SU-DHL-6 (cell line): ENCODE measurements around the gene KDM2B.

ENCODE experiments used
- H2AFZ ChIP-seq: fragments of 200-600 bp; sonication (generic); 2 replicates; pipeline ENCODE4 v1.6.1; 2014; ENCODE audit warnings: low read depth, mild to moderate bottlenecking, moderate library complexity, mixed read lengths, antibody characterized with exemption, low read length; ENCODE audit not compliant: severe bottlenecking
- H3F3A ChIP-seq: fragments of 200-600 bp; shearing (Covaris generic); 2 replicates; pipeline ENCODE4 v1.6.0; 2016; ENCODE audit warnings: antibody characterized with exemption, mild to moderate bottlenecking; ENCODE audit not compliant: insufficient read depth
- H3K27ac ChIP-seq: fragments of 200-600 bp; sonication (generic); 2 replicates; pipeline ENCODE4 v1.5.1; 2016; ENCODE audit warnings: low read depth, mild to moderate bottlenecking, low read length, moderate library complexity, mixed read lengths
- H3K27me3 ChIP-seq: fragments of 200-600 bp; sonication (generic), shearing (Covaris generic); 2 replicates; pipeline ENCODE4 v1.6.0; 2014; ENCODE audit warnings: mild to moderate bottlenecking, low read length
- H3K36me3 ChIP-seq: fragments of 200-600 bp; sonication (generic); 2 replicates; pipeline ENCODE4 v1.6.1; 2014; ENCODE audit warnings: mild to moderate bottlenecking, low read length, mixed read lengths
- H3K4me2 ChIP-seq: fragments of 300-600, 200-600 bp; shearing (Covaris generic), sonication (generic); 2 replicates; pipeline ENCODE4 v1.6.0; 2014; ENCODE audit warnings: low read length, low read depth, mild to moderate bottlenecking; ENCODE audit not compliant: poor library complexity, severe bottlenecking
- H3K4me3 ChIP-seq: fragments of 200-600 bp; sonication (generic); 2 replicates; pipeline ENCODE4 v1.5.1; 2014; ENCODE audit warnings: antibody characterized with exemption, low read length, mild to moderate bottlenecking, mixed read lengths; ENCODE audit not compliant: insufficient read depth, poor library complexity, severe bottlenecking
- H3K79me2 ChIP-seq: fragments of 200-600 bp; sonication (generic); 2 replicates; pipeline ENCODE4 v1.6.1; 2014; ENCODE audit warnings: mild to moderate bottlenecking, low read length, moderate library complexity; ENCODE audit not compliant: insufficient read depth
- H3K9ac ChIP-seq: fragments of 200-600 bp; sonication (generic); 2 replicates; pipeline ENCODE4 v1.7.0; 2014; ENCODE audit warnings: mild to moderate bottlenecking, low read length
- H3K9me2 ChIP-seq: fragments of 200-600 bp; sonication (generic); replicated peaks from 2 replicates; pipeline ENCODE4 v1.6.1; 2014; ENCODE audit warnings: low read length; ENCODE audit not compliant: insufficient read depth
- H3K9me3 ChIP-seq: fragments of 200-600 bp; sonication (generic); 2 replicates; pipeline ENCODE4 v1.6.1; 2014; ENCODE audit warnings: low read length, mixed read lengths; ENCODE audit not compliant: insufficient read depth
- H4K20me1 ChIP-seq: fragments of 200-600 bp; sonication (generic); 2 replicates; pipeline ENCODE4 v1.6.1; 2014; ENCODE audit warnings: low read depth, mild to moderate bottlenecking, antibody characterized with exemption, low read length, moderate library complexity, mixed read lengths
- CTCF ChIP-seq: fragments of 200-600 bp; sonication (generic); IDR thresholded peaks from one replicate; pipeline ENCODE4 v1.5.1; 2017; ENCODE audit warnings: antibody characterized with exemption, mild to moderate bottlenecking, low read length, moderate library complexity; ENCODE audit not compliant: insufficient read depth, poor library complexity, severe bottlenecking
- EZH2phosphoT487 ChIP-seq: fragments of 200-600 bp; sonication (generic), shearing (Covaris generic); conservative IDR thresholded peaks from 2 replicates; pipeline ENCODE4 v1.6.1; 2018; ENCODE audit warnings: mild to moderate bottlenecking, antibody characterized with exemption, low read length, moderate library complexity, mixed read lengths

KDM2B gene

GRCh38 chr12:121423682-121424623 lies 156.9 kb downstream of the KDM2B start:
- Histone ChIP-seq H2AFZ (no peak overlapping the region), H3K9me3 (no peaks in the 10 kb centered on the region), H3K27ac (peak overlapping the region; percentile 98), H3K36me3 (peaks cover 41% of the 10 kb centered on the region), H3K9ac (no peak overlapping the region), H3K4me2 (no peak overlapping the region), H3K27me3 (no peaks in the 10 kb centered on the region), H3K9me2 (no peaks in the 10 kb centered on the region), H4K20me1 (no peaks in the 10 kb centered on the region), H3F3A (peaks cover 50% of the 10 kb centered on the region), H3K4me3 (no peak overlapping the region), H3K79me2 (peaks cover 7% of the 10 kb centered on the region; the same call in 1 of the 2 replicates)
- TF ChIP-seq CTCF (no peak), EZH2phosphoT487 (no peak)

GRCh38 chr12:121423253-121423652 lies 157.6 kb downstream of the KDM2B start:
- no peak overlapping the region for H2AFZ ChIP-seq
- H3K4me2 ChIP-seq = no peak overlapping the region
- TF ChIP-seq CTCF (no peak), EZH2phosphoT487 (no peak)
- no peaks in the 10 kb centered on the region for H3K9me2 ChIP-seq
- H3F3A ChIP-seq = peaks cover 43% of the 10 kb centered on the region
- H4K20me1 ChIP-seq = no peaks in the 10 kb centered on the region
- peaks cover 13% of the 10 kb centered on the region; the same call in 1 of the 2 replicates for H3K79me2 ChIP-seq
- H3K27me3 ChIP-seq = no peaks in the 10 kb centered on the region
- no peak overlapping the region for H3K27ac ChIP-seq
- H3K9me3 ChIP-seq = no peaks in the 10 kb centered on the region
- no peak overlapping the region for H3K9ac ChIP-seq
- H3K36me3 ChIP-seq = peaks cover 41% of the 10 kb centered on the region
- no peak overlapping the region for H3K4me3 ChIP-seq

GRCh38 chr12:121420109-121420508 lies 160.7 kb downstream of the KDM2B start:
- Histone ChIP-seq H3K9me3 (no peaks in the 10 kb centered on the region), H3K27ac (no peak overlapping the region), H2AFZ (no peak overlapping the region), H3K4me2 (no peak overlapping the region), H4K20me1 (no peaks in the 10 kb centered on the region), H3F3A (peaks cover 25% of the 10 kb centered on the region), H3K27me3 (no peaks in the 10 kb centered on the region), H3K9ac (no peak overlapping the region), H3K36me3 (peaks cover 31% of the 10 kb centered on the region), H3K4me3 (no peak overlapping the region), H3K79me2 (peaks cover 10% of the 10 kb centered on the region; the same call in 1 of the 2 replicates), H3K9me2 (no peaks in the 10 kb centered on the region)
- TF ChIP-seq CTCF = no peak
- no peak for TF ChIP-seq EZH2phosphoT487
